Stimulated activated CD4-positive, alpha-beta T cell treated with anti-CD3 and anti-CD28 coated beads, Interleukin-12 subunit alpha, Interleukin-12 subunit beta, amount 100 ng/mL, for 24 hours (primary cell): ENCODE data around the gene COG4.
A peak's percentile ranks its signal among the peaks of the same experiment; 100 is the strongest.
"Not testable (repeated sequence)": the region's sequence is repeated elsewhere in the genome, so short reads cannot be mapped to it uniquely, and the experiment has no call there.

ENCODE experiments used
- DNase-seq, 2 experiments: peaks; one replicate each; pipeline ENCODE4 v3.0.0-alpha.2; 2020; ENCODE audit warnings: low read depth in 2 of 2

Gene COG4

GRCh38 chr16:70523076-70523742, at the start of gene COG4:
Gene COG4 (minus strand): TSS chr16:70523554. CDS start chr16:70523543, 11 bp downstream.
- peak; percentile 83 to 89 for DNase-seq

DNA sequence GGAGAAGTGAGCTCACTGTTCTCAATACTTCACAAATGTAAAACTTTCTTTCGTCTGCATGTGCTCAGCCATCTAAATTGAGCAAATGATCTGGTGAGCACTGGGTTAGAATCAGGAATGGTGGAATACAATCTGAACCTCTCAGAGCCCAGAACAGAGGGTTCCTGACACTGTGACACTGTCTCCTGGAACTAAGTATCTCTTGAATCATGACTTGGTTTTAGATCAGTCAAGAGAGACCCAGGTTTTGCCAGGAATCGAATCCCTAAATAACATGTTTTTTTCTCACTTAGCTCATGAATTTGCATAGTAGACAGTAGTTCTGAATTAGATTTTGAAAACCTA, 49.5 kb upstream of the COG4 start:
- no peak for DNase-seq

- no peak for DNase-seq
These were observed 48.9 kb upstream of the COG4 start for GRCh38 chr16:70572050-70572925.

- no peak for DNase-seq
These were observed 48.3 kb upstream of the COG4 start for GRCh38 chr16:70571623-70572022.

DNA sequence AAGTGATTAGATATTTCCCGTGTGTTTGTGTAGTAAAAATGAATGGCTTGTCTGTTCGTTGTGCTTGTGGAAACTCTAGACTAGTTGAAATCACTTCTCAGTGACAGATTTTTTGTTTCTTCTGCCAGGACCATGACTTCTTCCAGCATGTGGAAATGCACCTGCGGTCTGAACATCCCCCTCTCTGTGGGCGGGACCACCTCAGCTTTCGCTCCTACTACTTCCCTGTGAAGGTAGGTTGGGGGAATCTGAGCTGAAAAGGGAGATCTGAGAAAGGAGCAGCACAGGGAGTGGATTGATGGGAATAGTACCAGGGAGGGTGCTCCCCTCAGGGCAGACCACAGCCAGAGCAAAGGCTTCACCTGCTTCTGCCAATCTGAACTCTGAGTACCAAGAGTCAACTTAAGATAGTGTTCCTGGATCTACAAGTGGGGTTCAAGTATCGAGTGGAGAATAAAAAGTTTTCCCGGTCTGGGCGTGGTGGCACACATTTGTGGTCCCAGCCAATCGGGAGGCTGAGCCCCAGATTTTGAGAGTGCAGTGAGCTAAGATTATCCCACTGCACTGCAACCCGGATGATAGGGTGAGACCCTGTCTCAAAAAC, 47.7 kb upstream of the COG4 start:
- no peak for DNase-seq

- no peak for DNase-seq
These were observed 46.4 kb upstream of the COG4 start for GRCh38 chr16:70569752-70570151.

DNA sequence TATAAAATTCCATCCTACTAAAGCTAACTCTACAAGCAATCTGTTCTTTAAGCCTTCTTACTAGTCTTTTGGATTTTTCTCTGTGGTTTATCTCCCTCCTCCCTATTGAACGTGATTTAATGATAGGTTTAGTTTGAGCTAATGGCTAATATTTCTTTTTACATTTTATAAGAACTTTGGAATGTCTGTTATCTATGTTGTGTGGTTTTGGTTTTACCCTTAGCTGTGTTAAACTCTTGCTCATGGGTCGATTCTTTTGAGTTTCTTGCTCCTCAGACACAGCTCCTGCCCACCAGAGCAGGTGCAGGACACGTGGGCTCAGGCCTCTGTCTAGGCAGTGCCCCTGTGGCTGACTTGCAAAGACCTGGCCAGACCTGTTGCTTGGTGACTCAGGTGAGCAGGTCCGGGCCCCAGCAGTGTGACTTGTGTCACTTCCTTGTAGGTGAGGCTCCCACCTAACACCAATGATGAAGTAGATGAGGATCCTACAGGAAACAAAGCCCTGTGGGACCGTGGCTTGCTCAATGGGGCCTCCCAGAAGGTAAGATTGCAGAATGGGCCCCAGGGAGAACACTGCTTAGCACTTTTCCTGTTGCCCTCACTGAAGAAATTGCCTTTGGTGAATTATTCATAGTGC, 45.4 kb upstream of the COG4 start:
- DNase-seq = no peak

DNA sequence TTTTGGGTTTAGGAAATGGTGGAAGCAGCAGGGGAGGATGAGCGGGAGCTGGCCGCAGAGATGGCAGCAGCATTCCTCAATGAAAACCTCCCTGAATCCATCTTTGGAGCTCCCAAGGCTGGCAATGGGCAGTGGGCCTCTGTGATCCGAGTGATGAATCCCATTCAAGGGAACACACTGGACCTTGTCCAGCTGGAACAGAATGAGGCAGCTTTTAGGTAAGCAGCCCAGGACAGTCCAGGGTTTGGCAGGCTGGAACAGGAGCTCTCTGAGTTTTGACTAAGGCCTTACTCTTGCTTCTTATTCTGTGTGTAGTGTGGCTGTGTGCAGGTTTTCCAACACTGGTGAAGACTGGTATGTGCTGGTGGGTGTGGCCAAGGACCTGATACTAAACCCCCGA, 41.7 kb upstream of the COG4 start:
- DNase-seq = no peak

- DNase-seq = no peak
These were observed 40.3 kb upstream of the COG4 start for GRCh38 chr16:70563636-70564035.

- DNase-seq = no peak
These were observed 38.3 kb upstream of the COG4 start for GRCh38 chr16:70561623-70562022.

DNA sequence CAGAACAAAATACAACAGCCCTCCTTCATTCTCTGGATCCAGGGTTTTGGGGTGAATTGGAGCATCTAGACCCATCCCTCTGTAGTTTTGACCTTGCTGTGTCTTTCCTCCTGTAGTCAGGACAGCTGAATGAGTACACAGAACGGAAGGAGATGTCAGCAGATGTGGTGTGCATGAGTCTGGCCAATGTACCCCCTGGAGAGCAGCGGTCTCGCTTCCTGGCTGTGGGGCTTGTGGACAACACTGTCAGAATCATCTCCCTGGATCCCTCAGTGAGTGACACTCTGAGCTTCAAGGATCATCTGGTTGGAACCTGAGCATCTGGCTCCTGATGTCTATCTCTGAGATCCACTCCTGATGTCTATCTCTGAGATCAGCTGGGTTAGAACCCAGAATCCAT, 32.7 kb upstream of the COG4 start:
- DNase-seq = no peak

DNA sequence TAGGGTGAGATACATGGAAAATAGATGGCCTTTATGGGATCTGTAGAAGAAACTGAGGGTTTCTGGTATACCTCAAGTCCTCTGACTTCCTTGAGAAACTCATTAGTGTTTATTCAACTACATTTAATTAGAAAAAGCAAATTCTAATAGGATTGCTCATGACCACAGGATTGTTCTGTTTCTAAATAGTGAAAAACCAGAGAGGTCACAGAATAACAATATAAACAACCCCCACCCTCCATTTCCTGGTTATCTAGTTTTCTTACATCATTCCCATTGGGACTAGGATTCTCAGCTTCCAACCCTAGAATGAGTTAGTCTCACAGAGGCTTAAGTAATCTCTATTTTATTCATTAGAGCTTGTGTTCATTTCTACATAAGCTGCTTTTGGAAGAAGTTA, 30.3 kb upstream of the COG4 start:
- no peak for DNase-seq

- no peak for DNase-seq
These were observed 29.3 kb upstream of the COG4 start for GRCh38 chr16:70552675-70553074.

DNA sequence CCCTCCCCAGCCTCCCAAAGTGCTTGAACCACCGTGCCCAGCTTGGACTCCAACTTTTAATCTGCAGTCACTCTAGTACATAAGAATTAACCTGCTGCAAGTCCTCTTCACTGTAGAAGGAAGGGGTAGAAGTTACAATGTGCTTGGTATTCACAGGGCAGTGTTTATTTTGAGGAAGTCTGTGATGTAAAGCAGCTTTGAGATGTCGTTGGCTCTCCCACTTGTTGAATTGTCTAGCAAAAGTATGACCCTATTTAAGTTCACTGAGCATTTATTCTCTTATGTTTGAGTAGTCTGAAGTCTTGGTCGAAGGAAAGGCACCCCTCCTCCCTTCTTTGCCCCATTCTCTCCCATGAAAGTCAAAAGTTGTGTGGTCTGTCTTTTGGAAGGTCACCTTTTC, 28.4 kb upstream of the COG4 start:
- no peak for DNase-seq

DNA sequence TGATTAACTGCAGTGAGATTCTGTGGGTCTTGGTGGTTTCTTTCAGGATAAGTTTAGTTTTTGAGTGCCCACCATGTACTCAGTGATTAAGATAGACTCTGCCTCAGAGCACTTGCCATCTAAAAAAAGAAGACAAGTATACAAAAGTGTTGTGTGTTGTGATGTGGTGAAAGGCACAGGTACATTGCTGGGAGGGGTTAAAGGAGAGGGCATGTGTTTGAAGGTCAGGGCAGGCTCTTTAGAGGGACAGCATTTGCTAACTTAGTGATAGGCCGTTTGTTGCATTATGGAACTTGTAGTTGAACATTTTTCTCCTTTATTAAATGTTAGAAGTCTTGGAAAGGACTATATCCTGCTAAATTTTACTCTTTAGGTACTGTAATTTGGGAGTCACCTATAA, 26.7 kb upstream of the COG4 start:
- no peak for DNase-seq

DNA sequence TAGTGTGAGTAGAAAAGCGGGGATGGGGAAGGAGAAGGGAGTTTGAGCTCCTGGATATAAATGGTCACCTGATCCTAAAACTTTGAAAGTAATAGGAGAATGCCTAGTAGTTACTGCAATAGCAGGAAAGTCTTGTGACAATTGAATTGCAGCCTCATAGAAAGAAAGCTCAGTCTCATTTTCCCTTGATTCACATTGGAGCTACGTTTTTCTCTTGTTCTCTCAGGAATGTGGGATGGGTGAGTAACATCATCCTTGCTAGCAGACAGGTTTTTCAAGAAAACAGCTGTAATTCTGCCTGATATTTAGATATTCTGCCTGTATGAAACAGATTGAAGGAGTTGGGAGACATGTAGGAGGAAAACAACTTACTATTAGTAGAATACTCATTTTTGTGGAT, 25.6 kb upstream of the COG4 start:
- DNase-seq = no peak

DNA sequence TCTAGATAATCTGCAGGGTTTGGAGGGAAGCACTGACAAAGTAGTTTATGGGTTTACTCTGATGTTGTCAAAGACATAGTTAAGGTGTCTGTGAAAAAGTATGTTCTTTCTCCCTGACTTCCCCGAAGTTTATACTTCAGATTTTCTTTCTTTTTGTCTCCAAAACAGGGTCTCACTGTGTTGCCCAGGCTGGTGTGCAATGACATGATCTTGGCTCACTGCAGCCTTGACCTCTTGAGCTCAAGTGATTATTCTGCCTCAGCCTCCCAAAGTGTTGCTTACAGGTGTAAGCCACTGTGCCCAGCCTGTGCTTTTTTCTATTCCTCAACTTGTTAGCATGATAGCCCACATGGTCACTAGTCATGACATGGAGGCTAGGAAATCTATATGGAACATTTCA, 21.2 kb upstream of the COG4 start:
- DNase-seq = no peak

- no peak for DNase-seq
These were observed 17.6 kb upstream of the COG4 start for GRCh38 chr16:70540994-70541393.

DNA sequence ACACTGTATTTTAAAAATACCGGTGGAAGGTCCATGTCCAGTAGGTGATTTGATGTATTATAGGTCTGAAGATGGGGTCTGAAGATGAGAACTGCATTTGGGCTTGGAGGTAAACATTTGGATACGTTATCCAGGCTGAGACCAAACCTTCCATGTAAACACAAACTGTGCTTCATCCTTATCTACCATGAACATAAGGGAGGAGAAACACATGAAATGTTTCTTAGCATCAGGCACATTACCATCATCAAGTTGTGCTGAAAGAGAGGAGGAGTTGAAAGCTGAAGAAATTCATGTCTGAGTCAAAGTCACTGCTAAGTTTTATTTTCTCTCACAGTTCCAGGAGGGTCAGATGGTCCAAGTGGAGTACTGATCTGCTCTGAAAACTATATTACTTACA, 11.6 kb upstream of the COG4 start:
- no peak for DNase-seq

DNA sequence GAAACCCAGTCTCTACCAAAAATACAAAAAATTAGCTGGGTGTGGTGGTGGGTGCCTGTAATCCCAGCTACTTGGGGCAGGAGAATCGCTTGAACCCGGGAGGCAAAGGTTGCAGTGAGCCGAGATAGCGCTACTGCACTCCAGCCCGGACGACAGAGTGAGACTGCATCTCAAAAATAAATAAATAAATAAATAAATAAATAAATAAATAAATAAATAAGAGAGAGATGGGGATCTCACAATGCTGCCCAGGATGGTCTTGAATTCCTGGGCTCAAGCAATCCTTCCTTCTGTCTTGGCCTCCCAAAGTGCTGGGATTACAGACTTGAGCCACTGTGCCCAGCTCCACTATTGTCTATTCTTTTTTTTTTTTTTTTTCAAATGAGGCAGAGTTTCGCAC, 6.6 kb upstream of the COG4 start:
- DNase-seq = not testable (repeated sequence)

- DNase-seq = no peak
These were observed 5.9 kb upstream of the COG4 start for GRCh38 chr16:70529051-70529777.
